Mesenchymal stem cell (in vitro differentiated cells and primary cell): ENCODE results near the gene SLC16A13.
A peak's percentile ranks its signal among the peaks of the same experiment; 100 is the strongest.

Experiments used
- DNase-seq: peaks from one replicate; pipeline ENCODE4 v3.0.0-alpha.2; 2013
- H2AFZ ChIP-seq: one replicate; pipeline ENCODE4 v1.6.1; 2013; ENCODE audit warnings: low read depth, mild to moderate bottlenecking, control low read depth, inconsistent platforms, low read length, moderate library complexity
- H2AK5ac ChIP-seq: 2 replicates; pipeline ENCODE4 v1.6.1; 2013; ENCODE audit warnings: low read length, moderate library complexity, mild to moderate bottlenecking, inconsistent platforms; ENCODE audit not compliant: severe bottlenecking
- H2BK120ac ChIP-seq: one replicate; pipeline ENCODE4 v1.6.1; 2013; ENCODE audit warnings: low read depth, mild to moderate bottlenecking, inconsistent platforms, low read length, moderate library complexity
- H2BK12ac ChIP-seq, 2 experiments: one replicate each; pipeline ENCODE4 v1.6.1; 2013; ENCODE audit warnings: inconsistent platforms in 2 of 2, low read length in 2 of 2, mild to moderate bottlenecking in 2 of 2, moderate library complexity in 2 of 2, control low read depth in 1 of 2
- H2BK15ac ChIP-seq: one replicate; pipeline ENCODE4 v1.6.1; 2013; ENCODE audit warnings: mild to moderate bottlenecking, low read depth, inconsistent platforms; ENCODE audit not compliant: poor library complexity, severe bottlenecking
- H2BK5ac ChIP-seq: 2 replicates; pipeline ENCODE4 v1.6.1; 2013; ENCODE audit warnings: low read depth, mild to moderate bottlenecking, low read length, control low read depth, inconsistent platforms; ENCODE audit not compliant: poor library complexity, severe bottlenecking
- H3K14ac ChIP-seq, 2 experiments: one replicate each; pipeline ENCODE4 v1.6.1; 2013; ENCODE audit warnings: inconsistent platforms in 2 of 2, low read length in 2 of 2, control low read depth in 1 of 2, mild to moderate bottlenecking in 1 of 2, moderate library complexity in 1 of 2
- H3K18ac ChIP-seq, 2 experiments: one replicate each; pipeline ENCODE4 v1.6.1; 2013; ENCODE audit warnings: inconsistent platforms in 2 of 2, low read length in 2 of 2, control low read depth in 1 of 2, low read depth in 1 of 2, mild to moderate bottlenecking in 1 of 2
- H3K23ac ChIP-seq, 2 experiments: one replicate each; pipeline ENCODE4 v1.6.1; 2013; ENCODE audit warnings: inconsistent platforms in 2 of 2, low read length in 2 of 2, mild to moderate bottlenecking in 2 of 2, moderate library complexity in 2 of 2, control low read depth in 1 of 2
- H3K27ac ChIP-seq: 2 replicates; pipeline ENCODE4 v1.5.1; 2013; ENCODE audit warnings: mild to moderate bottlenecking, moderate library complexity, low read length, control low read depth, inconsistent platforms; ENCODE audit not compliant: poor library complexity, severe bottlenecking
- H3K27me3 ChIP-seq, 2 experiments: 2 replicates each; pipeline versions ENCODE4 v1.6.1 to v1.7.0; 2013; ENCODE audit warnings: low read length in 2 of 2, mild to moderate bottlenecking in 2 of 2, moderate library complexity in 2 of 2, control low read depth in 1 of 2, inconsistent platforms in 1 of 2; ENCODE audit not compliant: control insufficient read depth in 1 of 2, insufficient read depth in 1 of 2
- H3K36me3 ChIP-seq, 2 experiments: 2 replicates each; pipeline versions ENCODE4 v1.6.1 to v1.7.0; 2013; ENCODE audit warnings: low read length in 2 of 2, control low read depth in 1 of 2, inconsistent platforms in 1 of 2, low read depth in 1 of 2, mild to moderate bottlenecking in 1 of 2; ENCODE audit not compliant: insufficient read depth in 2 of 2, control insufficient read depth in 1 of 2
- H3K4ac ChIP-seq, 2 experiments: one replicate each; pipeline ENCODE4 v1.6.1; 2013; ENCODE audit warnings: inconsistent platforms in 2 of 2, low read length in 2 of 2, mild to moderate bottlenecking in 2 of 2, moderate library complexity in 2 of 2, control low read depth in 1 of 2, low read depth in 1 of 2
- H3K4me1 ChIP-seq: 2 replicates; pipeline ENCODE4 v1.6.1; 2013; ENCODE audit warnings: low read depth, low read length, control low read depth; ENCODE audit not compliant: control insufficient read depth, insufficient read depth
- H3K4me2 ChIP-seq: 2 replicates; pipeline ENCODE4 v1.6.1; 2013; ENCODE audit warnings: low read length, mild to moderate bottlenecking, inconsistent platforms; ENCODE audit not compliant: poor library complexity, severe bottlenecking
- H3K4me3 ChIP-seq, 2 experiments: 2 replicates each; pipeline versions ENCODE4 v1.5.1 to v1.7.0; 2013; ENCODE audit warnings: low read length in 2 of 2, mild to moderate bottlenecking in 2 of 2, control low read depth in 1 of 2, low read depth in 1 of 2; ENCODE audit not compliant: insufficient read depth in 1 of 2
- H3K79me1 ChIP-seq: replicated peaks from 2 replicates; pipeline ENCODE4 v1.6.1; 2013; ENCODE audit warnings: mild to moderate bottlenecking, control low read depth, low read length, inconsistent platforms; ENCODE audit not compliant: poor library complexity, severe bottlenecking
- H3K9ac ChIP-seq: 2 replicates; pipeline ENCODE4 v1.7.0; 2013; ENCODE audit warnings: mild to moderate bottlenecking, low read length, moderate library complexity
- H3K9me3 ChIP-seq: 2 replicates; pipeline ENCODE4 v1.7.0; 2013; ENCODE audit warnings: mild to moderate bottlenecking, low read length; ENCODE audit not compliant: control insufficient read depth
- H4K8ac ChIP-seq: one replicate; pipeline ENCODE4 v1.6.1; 2013; ENCODE audit warnings: inconsistent platforms, mild to moderate bottlenecking, low read length, moderate library complexity
- H4K91ac ChIP-seq: one replicate; pipeline ENCODE4 v1.6.1; 2013; ENCODE audit warnings: mild to moderate bottlenecking, low read length, inconsistent platforms
- WGBS: methylation state at CpG from one replicate; pipeline ENCODE4 v1.1.7; 2013; ENCODE audit warnings: mixed read lengths; 5-methylcytosine and 5-hydroxymethylcytosine counted together

Gene SLC16A13

DNA sequence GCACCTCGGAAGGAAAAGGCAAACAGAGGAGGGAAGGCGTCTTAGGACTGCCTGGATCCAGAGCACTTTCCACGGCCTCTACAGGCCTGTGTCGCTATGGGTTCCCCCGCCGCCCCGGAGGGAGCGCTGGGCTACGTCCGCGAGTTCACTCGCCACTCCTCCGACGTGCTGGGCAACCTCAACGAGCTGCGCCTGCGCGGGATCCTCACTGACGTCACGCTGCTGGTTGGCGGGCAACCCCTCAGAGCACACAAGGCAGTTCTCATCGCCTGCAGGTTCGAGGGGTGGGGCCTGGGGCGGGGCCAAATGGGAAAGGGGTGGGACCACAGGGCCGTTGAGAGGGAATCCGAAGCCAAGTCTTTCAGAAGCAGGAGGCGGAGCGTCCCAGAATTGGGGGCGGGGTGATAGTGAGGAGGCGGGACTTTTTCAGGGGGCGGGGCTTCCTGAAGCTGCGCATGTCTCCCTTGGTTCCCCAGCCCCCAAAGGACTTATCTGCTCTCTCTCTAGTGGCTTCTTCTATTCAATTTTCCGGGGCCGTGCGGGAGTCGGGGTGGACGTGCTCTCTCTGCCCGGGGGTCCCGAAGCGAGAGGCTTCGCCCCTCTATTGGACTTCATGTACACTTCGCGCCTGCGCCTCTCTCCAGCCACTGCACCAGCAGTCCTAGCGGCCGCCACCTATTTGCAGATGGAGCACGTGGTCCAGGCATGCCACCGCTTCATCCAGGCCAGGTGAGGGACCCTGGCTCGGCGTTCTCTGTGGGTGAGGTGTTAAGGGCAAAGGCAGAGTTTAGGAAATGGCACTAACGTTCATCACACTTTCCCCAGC lies 12.0 kb upstream of the SLC16A13 start:
- H2AFZ ChIP-seq, result peak overlapping the region; percentile 36
- no peak overlapping the region for H3K14ac ChIP-seq
- no peak overlapping the region for H4K91ac ChIP-seq
- no peak overlapping the region for H3K4ac ChIP-seq
- no peaks in the 10 kb centered on the region for H3K79me1 ChIP-seq
- H3K4me3 ChIP-seq, result peak overlapping the region in 1 of 2 experiments; percentile 60
- H3K36me3 ChIP-seq, result no peaks in the 10 kb centered on the region
- peak overlapping the region; percentile 64 for H3K9ac ChIP-seq
- H2BK120ac ChIP-seq, result no peak overlapping the region
- no peak overlapping the region for H2AK5ac ChIP-seq
- H3K27me3 ChIP-seq, result peaks cover 4 to 16% of the 10 kb centered on the region in 2 experiments
- H3K23ac ChIP-seq, result no peak overlapping the region
- no peak overlapping the region for H2BK15ac ChIP-seq
- H3K18ac ChIP-seq, result peak overlapping the region in 1 of 2 experiments; percentile 37
- H2BK5ac ChIP-seq, result no peak overlapping the region
- peak overlapping the region; percentile 1 for H3K4me2 ChIP-seq
- H3K9me3 ChIP-seq, result no peaks in the 10 kb centered on the region
- peaks cover 20% of the 10 kb centered on the region for H3K4me1 ChIP-seq
- peak; percentile 88 for DNase-seq
- 41% methylated on average over 49 of the region's 51 CpGs for WGBS
- H3K27ac ChIP-seq, result no peak overlapping the region
- no peak overlapping the region for H2BK12ac ChIP-seq
- H4K8ac ChIP-seq, result no peak overlapping the region

DNA sequence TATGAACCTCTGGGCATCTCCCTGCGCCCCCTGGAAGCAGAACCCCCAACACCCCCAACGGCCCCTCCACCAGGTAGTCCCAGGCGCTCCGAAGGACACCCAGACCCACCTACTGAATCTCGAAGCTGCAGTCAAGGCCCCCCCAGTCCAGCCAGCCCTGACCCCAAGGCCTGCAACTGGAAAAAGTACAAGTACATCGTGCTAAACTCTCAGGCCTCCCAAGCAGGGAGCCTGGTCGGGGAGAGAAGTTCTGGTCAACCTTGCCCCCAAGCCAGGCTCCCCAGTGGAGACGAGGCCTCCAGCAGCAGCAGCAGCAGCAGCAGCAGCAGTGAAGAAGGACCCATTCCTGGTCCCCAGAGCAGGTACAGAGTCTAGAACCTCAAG lies 11.4 kb upstream of the SLC16A13 start:
- 92% methylated on average over 8 of the region's 8 CpGs for WGBS
- DNase-seq, result no peak
- H2BK120ac ChIP-seq, result no peak overlapping the region

DNA sequence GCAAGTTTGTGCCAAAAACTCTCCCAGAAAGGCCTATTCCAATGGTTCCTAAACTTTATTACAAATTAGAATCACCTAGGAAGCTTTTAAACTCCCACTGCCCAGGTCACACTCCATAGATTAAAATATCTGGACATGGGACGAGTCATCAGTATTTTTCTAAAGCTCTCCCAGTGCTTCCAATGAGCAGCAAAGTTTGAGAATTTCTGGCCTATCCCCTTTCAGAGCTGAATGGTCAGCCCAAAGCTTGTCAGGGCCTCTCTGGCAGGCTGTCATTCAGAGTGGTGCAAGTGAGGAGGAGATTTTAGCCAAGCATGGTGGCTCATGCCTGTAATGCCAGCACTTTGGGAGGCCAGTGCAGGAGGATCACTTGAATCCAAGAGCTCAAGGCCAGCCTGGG lies 10.6 kb upstream of the SLC16A13 start:
- Histone ChIP-seq H2BK120ac (no peak overlapping the region), H4K91ac (no peak overlapping the region), H3K23ac (no peak overlapping the region), H3K14ac (no peak overlapping the region), H2BK12ac (no peak overlapping the region), H3K4me3 (no peak overlapping the region), H3K4ac (no peak overlapping the region), H2AK5ac (no peak overlapping the region), H3K36me3 (no peaks in the 10 kb centered on the region), H2BK15ac (no peak overlapping the region), H4K8ac (no peak overlapping the region), H2BK5ac (no peak overlapping the region), H3K9ac (no peak overlapping the region), H3K9me3 (no peaks in the 10 kb centered on the region), H3K27me3 (peaks cover 4 to 16% of the 10 kb centered on the region in 2 experiments), H2AFZ (no peak overlapping the region), H3K79me1 (no peaks in the 10 kb centered on the region), H3K4me1 (peaks cover 15% of the 10 kb centered on the region), H3K18ac (no peak overlapping the region), H3K27ac (no peak overlapping the region), H3K4me2 (no peak overlapping the region)
- 85% methylated on average over 1 of the region's 1 CpG for WGBS
- no peak for DNase-seq

More for the DNA sequence above, 11.4 kb upstream of the SLC16A13 start:
- peak overlapping the region in 1 of 2 experiments; percentile 33 for H2BK12ac ChIP-seq
- no peak overlapping the region for H4K91ac ChIP-seq
- no peak overlapping the region for H3K14ac ChIP-seq
- H3K4me2 ChIP-seq, result no peak overlapping the region
- no peak overlapping the region for H3K18ac ChIP-seq
- no peak overlapping the region for H3K27ac ChIP-seq
- H3K9me3 ChIP-seq, result no peaks in the 10 kb centered on the region
- no peak overlapping the region for H2AFZ ChIP-seq
- no peak overlapping the region for H3K4ac ChIP-seq
- H2BK15ac ChIP-seq, result no peak overlapping the region
- no peaks in the 10 kb centered on the region for H3K79me1 ChIP-seq
- no peaks in the 10 kb centered on the region for H3K36me3 ChIP-seq
- peaks cover 4 to 16% of the 10 kb centered on the region in 2 experiments for H3K27me3 ChIP-seq
- no peak overlapping the region for H2AK5ac ChIP-seq
- H2BK5ac ChIP-seq, result no peak overlapping the region
- H3K9ac ChIP-seq, result no peak overlapping the region
- H3K4me1 ChIP-seq, result peaks cover 20% of the 10 kb centered on the region
- H3K4me3 ChIP-seq, result no peak overlapping the region
- no peak overlapping the region for H4K8ac ChIP-seq
- H3K23ac ChIP-seq, result no peak overlapping the region

DNA sequence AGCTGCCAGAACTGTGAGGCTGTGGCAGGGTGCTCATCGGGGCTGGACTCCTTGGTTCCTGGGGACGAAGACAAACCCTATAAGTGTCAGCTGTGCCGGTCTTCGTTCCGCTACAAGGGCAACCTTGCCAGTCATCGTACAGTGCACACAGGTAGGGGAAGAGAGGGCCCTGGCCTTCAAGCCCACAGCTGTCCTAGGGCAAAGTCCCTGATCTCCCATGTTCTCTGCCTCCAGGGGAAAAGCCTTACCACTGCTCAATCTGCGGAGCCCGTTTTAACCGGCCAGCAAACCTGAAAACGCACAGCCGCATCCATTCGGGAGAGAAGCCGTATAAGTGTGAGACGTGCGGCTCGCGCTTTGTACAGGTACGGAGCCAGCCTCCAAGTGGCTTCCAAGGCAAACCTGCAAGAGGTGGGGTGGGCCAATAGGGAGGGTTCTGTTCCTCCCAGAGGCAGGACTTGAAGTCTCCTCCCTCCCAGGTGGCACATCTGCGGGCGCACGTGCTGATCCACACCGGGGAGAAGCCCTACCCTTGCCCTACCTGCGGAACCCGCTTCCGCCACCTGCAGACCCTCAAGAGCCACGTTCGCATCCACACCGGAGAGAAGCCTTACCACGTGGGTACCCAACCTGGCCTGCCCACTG lies 9.2 kb upstream of the SLC16A13 start:
- Histone ChIP-seq H3K23ac (no peak overlapping the region), H3K9me3 (no peaks in the 10 kb centered on the region), H4K8ac (no peak overlapping the region), H2BK12ac (no peak overlapping the region), H4K91ac (no peak overlapping the region), H2BK15ac (no peak overlapping the region), H2AFZ (no peak overlapping the region), H3K9ac (no peak overlapping the region), H3K27ac (no peak overlapping the region), H3K18ac (no peak overlapping the region), H3K36me3 (no peaks in the 10 kb centered on the region), H3K14ac (no peak overlapping the region), H2BK120ac (no peak overlapping the region), H2BK5ac (no peak overlapping the region), H3K27me3 (peaks cover 4 to 16% of the 10 kb centered on the region in 2 experiments), H2AK5ac (no peak overlapping the region), H3K4me2 (no peak overlapping the region), H3K4ac (no peak overlapping the region), H3K79me1 (no peaks in the 10 kb centered on the region), H3K4me1 (peaks cover 14% of the 10 kb centered on the region), H3K4me3 (no peak overlapping the region)
- DNase-seq, result no peak
- 90% methylated on average over 29 of the region's 29 CpGs for WGBS
